Endothelial cell of umbilical vein (primary cell): ENCODE data around the gene OR2B2. TPM values are rescaled to one million over a fixed set of nuclear protein-coding genes. Genes with fewer than 3 reads are reported as not detected.

ENCODE experiments used
- BruUV-seq: library from RNA; stranded (reverse); fragments of 400-500 nt; replicated peaks from 2 replicates; lab custom pipeline; 2021; lab: Mats Ljungman, UMichigan
- CTCF ChIA-PET: fragments of 300-600, 350-600 bp; sonication (Branson Sonifier 250); formaldehyde crosslinking; loops from one replicate; lab custom pipeline; 2021; ENCODE audit warnings: antibody characterized with exemption, inconsistent platforms; lab: Charles Lee
- POLR2A ChIA-PET: fragments of 300-600, 350-600 bp; sonication (Branson Sonifier 250); formaldehyde crosslinking; loops from one replicate; lab custom pipeline; 2021; ENCODE audit warnings: antibody characterized with exemption, inconsistent platforms; lab: Charles Lee
- DNase-seq: peaks from one replicate; pipeline ENCODE4 v3.0.0-alpha.2; 2011; ENCODE audit warnings: low read depth, low spot score
- FAIRE-seq: peaks from 2 replicates; lab custom pipeline; 2011; peaks lifted over from hg19 to GRCh38; lab: Jason Lieb, UNC
- H2AFZ ChIP-seq: 2 replicates; pipeline ENCODE4 v1.6.0; 2012; ENCODE audit warnings: low read depth, low read length, control low read depth, inconsistent platforms
- H3K27ac ChIP-seq: 2 replicates; pipeline ENCODE4 v1.5.1; 2011; ENCODE audit warnings: low read depth, mild to moderate bottlenecking, control low read depth, low read length, moderate library complexity; ENCODE audit not compliant: insufficient read depth
- H3K27me3 ChIP-seq, 2 experiments: 2 replicates each; pipeline versions ENCODE4 v1.6.0 to v1.6.1; 2011; ENCODE audit warnings: low read length in 2 of 2, mixed read lengths in 1 of 2; ENCODE audit not compliant: control insufficient read depth in 2 of 2, insufficient read depth in 2 of 2
- H3K36me3 ChIP-seq, 2 experiments: 2 replicates in 1 of 2; 3 replicates in 1 of 2; pipeline ENCODE4 v1.5.1; 2011; ENCODE audit warnings: low read length in 2 of 2, mild to moderate bottlenecking in 1 of 2, moderate library complexity in 1 of 2; ENCODE audit not compliant: control insufficient read depth in 2 of 2, insufficient read depth in 2 of 2; ENCODE audit errors: extremely low read depth in 1 of 2
- H3K4me1 ChIP-seq: 3 replicates; pipeline ENCODE4 v1.5.1; 2011; ENCODE audit warnings: mild to moderate bottlenecking, low read length; ENCODE audit not compliant: control insufficient read depth, insufficient read depth; ENCODE audit errors: extremely low read depth
- H3K4me2 ChIP-seq: 2 replicates; pipeline ENCODE4 v1.6.1; 2011; ENCODE audit warnings: low read length, control low read depth, mixed read lengths; ENCODE audit not compliant: insufficient read depth
- H3K4me3 ChIP-seq, 3 experiments: fragments of 200-600 bp in 1 of 3; sonication (generic), shearing (Covaris generic) in 1 of 3; replicated peaks in 1 of 3; 2 replicates each; pipeline ENCODE4 v1.5.1; 2011 to 2016; ENCODE audit warnings: control low read depth in 3 of 3, low read length in 3 of 3, mild to moderate bottlenecking in 2 of 3, inconsistent platforms in 1 of 3, low read depth in 1 of 3, moderate library complexity in 1 of 3; ENCODE audit not compliant: insufficient read depth in 1 of 3
- H3K79me2 ChIP-seq: 2 replicates; pipeline ENCODE4 v1.6.0; 2012; ENCODE audit warnings: low read length, inconsistent platforms; ENCODE audit not compliant: control insufficient read depth, insufficient read depth
- H3K9ac ChIP-seq: replicated peaks from 2 replicates; pipeline ENCODE3; 2011; ENCODE audit warnings: low read length, control low read depth; ENCODE audit not compliant: insufficient read depth; ENCODE audit errors: extremely low read depth
- H3K9me1 ChIP-seq: replicated peaks from 3 replicates; pipeline ENCODE4 v1.6.0; 2011; ENCODE audit warnings: mild to moderate bottlenecking, low read length; ENCODE audit not compliant: control insufficient read depth, insufficient read depth; ENCODE audit errors: extremely low read depth
- H3K9me3 ChIP-seq: replicated peaks from 2 replicates; pipeline ENCODE4 v1.5.1; 2012; ENCODE audit warnings: low read length, inconsistent platforms; ENCODE audit not compliant: control insufficient read depth, insufficient read depth
- H4K20me1 ChIP-seq: replicated peaks from 2 replicates; pipeline ENCODE3; 2011; ENCODE audit warnings: mild to moderate bottlenecking, low read length; ENCODE audit not compliant: control insufficient read depth, insufficient read depth; ENCODE audit errors: extremely low read depth
- CTCF ChIP-seq, 2 donors: IDR thresholded peaks; 1 replicate in 1 of 2; 2 replicates in 1 of 2; pipeline ENCODE4 v1.5.1; 2011; ENCODE audit warnings: low read length in 2 of 2, mild to moderate bottlenecking in 2 of 2, moderate library complexity in 2 of 2, control low read depth in 1 of 2, inconsistent platforms in 1 of 2, low read depth in 1 of 2; ENCODE audit not compliant: insufficient read depth in 1 of 2; ENCODE audit errors: extremely low read depth in 1 of 2
- EZH2 ChIP-seq: IDR thresholded peaks from 2 replicates; pipeline ENCODE4 v1.6.1; 2012; ENCODE audit warnings: borderline replicate concordance, low read depth, mild to moderate bottlenecking, moderate library complexity, low read length, inconsistent platforms; ENCODE audit not compliant: severe bottlenecking
- FOS ChIP-seq: IDR thresholded peaks from 2 replicates; pipeline ENCODE4 v1.6.1; 2011; ENCODE audit warnings: mild to moderate bottlenecking, low read length, moderate library complexity, borderline replicate concordance; ENCODE audit not compliant: insufficient read depth
- GATA2 ChIP-seq: IDR thresholded peaks from 2 replicates; pipeline ENCODE4 v1.7.0; 2011; ENCODE audit warnings: low read depth, mild to moderate bottlenecking, moderate library complexity, mixed read lengths, low read length; ENCODE audit not compliant: insufficient read length, insufficient read depth
- JUN ChIP-seq: IDR thresholded peaks from 2 replicates; pipeline ENCODE4 v1.6.1; 2011; ENCODE audit warnings: borderline replicate concordance, low read depth; ENCODE audit not compliant: insufficient read length, insufficient read depth
- MAX ChIP-seq: IDR thresholded peaks from 2 replicates; pipeline ENCODE4 v1.6.1; 2011; ENCODE audit not compliant: insufficient read depth, insufficient read length
- MYC ChIP-seq: IDR thresholded peaks from one replicate; pipeline ENCODE4 v1.6.1; 2011; ENCODE audit warnings: mild to moderate bottlenecking, low read depth, low read length
- POLR2A ChIP-seq: IDR thresholded peaks from 2 replicates; pipeline ENCODE4 v1.6.1; 2012; ENCODE audit warnings: low read depth, mild to moderate bottlenecking, control low read depth, low read length
- POLR2AphosphoS5 ChIP-seq: IDR thresholded peaks from 2 replicates; pipeline ENCODE4 v1.6.1; 2012; ENCODE audit warnings: low read depth, mild to moderate bottlenecking, control low read depth, low read length, moderate library complexity; ENCODE audit not compliant: insufficient read depth
- dilution Hi-C: fragments of 300-500 bp; cut with MboI; formaldehyde crosslinking; loops from one replicate; pipeline ENCODE4 v1.15.0; 2019; ENCODE audit warnings: low sequenced_read_pairs; ENCODE audit not compliant: extremely low pct_ligation_motif_present
- intact Hi-C: fragments of 100-400 bp; cut with micrococcal nuclease; formaldehyde crosslinking; loops from one replicate; pipeline ENCODE4 v1.10.0; 2022
- polyA plus RNA-seq, 4 experiments: library from polyadenylated mRNA; depleted of rRNA in 3 of 4; stranded (reverse) in 3 of 4; unstranded in 1 of 4; fragments of >200 nt; gene quantifications; 2 replicates each; pipeline versions ENCODE4 v1.2.1 to v1.2.3, GENCODE V29; 2011 to 2012; ENCODE audit warnings: missing spikeins in 1 of 4
- total RNA-seq: library from RNA; stranded (reverse); gene quantifications from 2 replicates; pipeline ENCODE4 v1.2.3, GENCODE V29; 2021

The OR2B2 gene
- total and polyA plus RNA-seq, 2 donors (not counting 3 experiments of a cell fraction or from before 2014, with no cell fraction given), result not detected

GRCh38 chr6:27940766-27941165 lies 28.6 kb upstream of the OR2B2 start:
- Histone ChIP-seq H3K4me3 (no peak overlapping the region), H3K9me3 (no peaks in the 10 kb centered on the region), H2AFZ (no peak overlapping the region), H3K4me2 (no peak overlapping the region), H3K4me1 (no peaks in the 10 kb centered on the region), H3K79me2 (no peaks in the 10 kb centered on the region), H3K36me3 (no peaks in the 10 kb centered on the region), H4K20me1 (no peaks in the 10 kb centered on the region), H3K9me1 (no peaks in the 10 kb centered on the region), H3K27me3 (no peaks in the 10 kb centered on the region), H3K9ac (no peak overlapping the region), H3K27ac (no peak overlapping the region)
- POLR2A ChIA-PET, result no interaction called here
- intact Hi-C loops (no loop called here), dilution Hi-C loops (no loop called here)
- CTCF ChIA-PET, result no interaction called here
- FAIRE-seq (no peak), DNase-seq (no peak)
- BruUV-seq, result no TSS peak
- no peak for TF ChIP-seq CTCF (IDR thresholded peaks at IDR 0.05; ENCODE audit: extremely low read depth in 1 of 2, insufficient read depth in 1 of 2, low read depth in 1 of 2, low read length in 2 of 2)
- no peak for TF ChIP-seq MYC
- TF ChIP-seq FOS, result no peak
- TF ChIP-seq POLR2AphosphoS5, result no peak
- TF ChIP-seq JUN, result no peak
- no peak for TF ChIP-seq GATA2
- TF ChIP-seq POLR2A, result no peak
- no peak for TF ChIP-seq EZH2
- no peak for TF ChIP-seq MAX
